Activated T-helper 2 cell treated with anti-CD3 and anti-CD28 coated beads, Interferon-gamma antibody, Interleukin-2, Interleukin-4, amounts not matched to agents 10 μg/mL and 5 μg/mL and 100 μg/mL, durations not matched to agents 14 hours and 24 hours and 36 hours (primary cell): Measurements from ENCODE around the gene DTNB. TPM values are rescaled to one million over a fixed set of nuclear protein-coding genes. Genes with fewer than 3 reads are reported as not detected.
A peak's percentile ranks its signal among the peaks of the same experiment; 100 is the strongest.
"Not testable (repeated sequence)": the region's sequence is repeated elsewhere in the genome, so short reads cannot be mapped to it uniquely, and the experiment has no call there.

Experiments used
- DNase-seq: peaks from one replicate; pipeline ENCODE4 v3.0.0; 2021; ENCODE audit warnings: low spot score
- H3K27ac Mint-ChIP-seq: one replicate; pipeline ENCODE4 v1.8.0; 2021; ENCODE audit warnings: mixed read lengths
- H3K27me3 Mint-ChIP-seq: one replicate; pipeline ENCODE4 v1.8.0; 2021; ENCODE audit warnings: low read depth, mixed read lengths
- H3K36me3 Mint-ChIP-seq: one replicate; pipeline ENCODE4 v1.8.0; 2021; ENCODE audit warnings: low read depth, mixed read lengths
- H3K4me1 Mint-ChIP-seq: one replicate; pipeline ENCODE4 v1.8.0; 2021; ENCODE audit warnings: low read depth, mixed read lengths
- H3K4me3 Mint-ChIP-seq: one replicate; pipeline ENCODE4 v1.8.0; 2021; ENCODE audit warnings: low read depth, mild to moderate bottlenecking, moderate library complexity, mixed read lengths
- H3K9me3 Mint-ChIP-seq: one replicate; pipeline ENCODE4 v1.8.0; 2021; ENCODE audit warnings: mixed read lengths
- intact Hi-C: fragments of 100-400 bp; cut with micrococcal nuclease; formaldehyde crosslinking; loops from one replicate; pipeline ENCODE4 v1.15.1; 2023
- total RNA-seq: library from RNA; stranded (reverse); gene quantifications from 2 replicates; pipeline ENCODE4 v1.2.3, GENCODE V29; 2022

Gene DTNB
- total RNA-seq, 1 donor from 2014 or later = 33.9 TPM

DNA sequence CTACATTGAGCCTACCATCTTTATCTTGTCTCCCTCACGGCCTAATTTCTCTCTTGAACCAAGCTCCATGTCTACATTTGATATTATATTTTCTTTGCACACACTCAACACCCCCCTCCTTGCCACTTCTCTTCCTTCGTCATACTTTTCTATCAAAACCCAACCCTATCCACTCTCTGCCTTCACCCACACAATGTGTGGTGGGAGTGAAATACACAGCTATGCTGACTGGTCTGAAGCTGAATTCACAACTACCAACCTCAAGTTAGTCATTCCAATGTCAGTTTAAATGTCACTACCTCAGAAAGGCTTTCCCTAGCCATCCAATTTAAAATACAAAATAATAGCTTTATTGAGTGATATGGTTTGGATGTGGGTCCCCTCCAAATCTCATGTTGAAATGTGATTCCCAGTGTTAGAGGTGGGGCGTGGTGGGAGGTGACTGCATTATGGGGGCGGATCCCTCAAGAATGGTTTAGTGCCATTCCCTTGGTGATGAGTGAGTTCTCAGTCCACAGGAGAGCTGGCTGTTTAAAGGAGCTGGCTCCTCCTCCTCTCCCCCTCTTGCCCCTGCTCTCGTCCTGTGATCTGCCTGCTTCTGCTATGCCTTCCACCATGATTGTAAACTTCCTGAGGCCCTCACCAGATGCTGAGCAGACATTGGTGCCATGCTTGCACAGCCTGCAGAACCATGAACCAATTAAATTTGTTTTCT is 112.1 kb downstream of the DTNB start:
- H3K27me3 Mint-ChIP-seq = no peaks in the 10 kb centered on the region
- H3K36me3 Mint-ChIP-seq = peaks cover 28% of the 10 kb centered on the region
- peak overlapping the region; percentile 90 for H3K27ac Mint-ChIP-seq
- H3K4me1 Mint-ChIP-seq = peaks cover 57% of the 10 kb centered on the region
- intact Hi-C loops = no loop called here
- DNase-seq = no peak
- peaks cover 12% of the 10 kb centered on the region for H3K9me3 Mint-ChIP-seq
- peak overlapping the region; percentile 31 for H3K4me3 Mint-ChIP-seq

DNA sequence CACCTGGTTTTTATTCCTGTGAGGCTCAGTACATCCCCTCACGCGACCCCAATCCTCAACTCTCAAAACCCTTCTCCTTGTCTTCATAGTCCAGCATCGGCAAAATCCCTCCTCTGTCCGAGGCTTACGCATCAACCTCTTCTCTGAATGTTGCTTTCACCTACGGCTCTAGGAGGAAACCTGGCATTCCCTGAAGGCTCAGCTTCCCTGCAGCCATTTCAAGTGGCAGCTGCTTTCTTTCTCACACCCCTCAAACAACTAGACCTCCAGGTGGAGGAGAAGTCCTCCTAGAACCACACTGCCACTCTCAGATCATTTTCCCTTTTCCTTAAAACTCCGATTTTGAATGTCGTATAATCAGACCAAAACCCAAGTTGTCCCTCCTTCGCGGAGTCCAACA is 114.2 kb downstream of the DTNB start:
- peak overlapping the region; percentile 94 for H3K27ac Mint-ChIP-seq
- H3K36me3 Mint-ChIP-seq = peaks cover 29% of the 10 kb centered on the region
- H3K9me3 Mint-ChIP-seq = peaks cover 12% of the 10 kb centered on the region
- H3K4me1 Mint-ChIP-seq = peaks cover 59% of the 10 kb centered on the region
- intact Hi-C loops = loop anchor here (2.0 kb wide), 3 partner anchors 16 to 244 kb away; no protein-coding TSS in a partner anchor
- H3K4me3 Mint-ChIP-seq = no peak overlapping the region
- H3K27me3 Mint-ChIP-seq = no peaks in the 10 kb centered on the region
- no peak for DNase-seq

- no peaks in the 10 kb centered on the region for H3K27me3 Mint-ChIP-seq
- H3K4me1 Mint-ChIP-seq = peaks cover 59% of the 10 kb centered on the region
- H3K9me3 Mint-ChIP-seq = peaks cover 12% of the 10 kb centered on the region
- intact Hi-C loops = loop anchor here (1.0 to 2.0 kb wide), 7 partner anchors 15 to 243 kb away; no protein-coding TSS in a partner anchor
- peak overlapping the region; percentile 94 for H3K27ac Mint-ChIP-seq
- H3K4me3 Mint-ChIP-seq = peak overlapping the region; percentile 34
- peak; percentile 61 for DNase-seq
- peaks cover 29% of the 10 kb centered on the region for H3K36me3 Mint-ChIP-seq
Measured at GRCh38 chr2:25558262-25558661, 115.1 kb downstream of the DTNB start.

DNA sequence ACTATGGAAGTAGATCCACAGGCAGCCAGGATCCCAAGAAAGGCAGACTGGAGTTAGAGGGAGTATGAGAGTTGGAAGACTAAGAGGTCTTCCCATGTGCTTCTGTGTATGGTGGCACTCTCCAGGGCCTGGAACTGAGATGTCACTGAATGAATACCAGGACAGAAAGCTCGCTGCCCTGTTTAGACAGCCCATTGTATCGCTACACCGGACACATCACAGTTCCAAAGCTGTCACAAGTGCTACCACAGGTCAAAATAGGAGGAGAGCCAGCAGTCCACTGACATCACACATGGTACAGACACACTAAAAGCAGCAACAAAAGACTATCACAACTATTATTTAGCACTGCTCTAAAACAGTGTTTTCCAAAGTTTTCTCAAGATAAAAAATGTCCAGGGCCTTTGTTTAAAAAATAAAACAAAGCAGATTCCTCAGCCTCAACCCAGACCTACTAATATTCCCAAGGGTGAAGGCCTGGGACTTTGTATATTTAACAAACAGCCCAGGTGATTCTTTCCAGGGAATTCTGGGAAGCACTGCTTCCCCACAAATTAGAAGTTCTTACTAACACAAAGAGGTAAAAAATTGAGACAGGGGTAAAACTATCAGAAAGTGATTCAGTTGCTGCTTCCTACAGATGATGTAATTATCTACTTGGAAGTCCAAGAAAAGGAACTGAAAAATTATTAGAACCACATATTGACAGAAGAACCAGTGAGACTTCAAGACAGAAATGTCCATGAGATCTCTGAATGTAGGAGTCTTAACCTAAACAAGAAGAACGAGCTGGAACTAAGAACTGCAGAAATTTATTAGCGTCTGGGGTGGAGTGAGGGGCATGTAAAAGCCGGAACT is 116.0 kb downstream of the DTNB start:
- H3K27me3 Mint-ChIP-seq = no peaks in the 10 kb centered on the region
- H3K4me3 Mint-ChIP-seq = peak overlapping the region; percentile 34
- H3K4me1 Mint-ChIP-seq = peaks cover 60% of the 10 kb centered on the region
- H3K36me3 Mint-ChIP-seq = peaks cover 29% of the 10 kb centered on the region
- peaks cover 12% of the 10 kb centered on the region for H3K9me3 Mint-ChIP-seq
- DNase-seq = no peak
- intact Hi-C loops = loop anchor here (1.0 to 2.0 kb wide), 8 partner anchors 15 to 243 kb away; no protein-coding TSS in a partner anchor
- peak overlapping the region; percentile 94 for H3K27ac Mint-ChIP-seq

GRCh38 chr2:25552318-25552717 is 121.1 kb downstream of the DTNB start:
- Mint-ChIP-seq H3K9me3 (no peaks in the 10 kb centered on the region), H3K27ac (no peak overlapping the region), H3K27me3 (no peaks in the 10 kb centered on the region), H3K4me1 (peaks cover 30% of the 10 kb centered on the region), H3K4me3 (no peak overlapping the region), H3K36me3 (peaks cover 11% of the 10 kb centered on the region)
- no peak for DNase-seq
- intact Hi-C loops = no loop called here

GRCh38 chr2:25551316-25551715 is 122.1 kb downstream of the DTNB start:
- Mint-ChIP-seq H3K36me3 (peaks cover 2% of the 10 kb centered on the region), H3K4me1 (peaks cover 20% of the 10 kb centered on the region), H3K9me3 (no peaks in the 10 kb centered on the region), H3K27me3 (no peaks in the 10 kb centered on the region), H3K27ac (no peak overlapping the region), H3K4me3 (no peak overlapping the region)
- DNase-seq = no peak
- intact Hi-C loops = no loop called here

- H3K9me3 Mint-ChIP-seq, H3K27me3 Mint-ChIP-seq, DNase-seq, H3K36me3 Mint-ChIP-seq, H3K27ac Mint-ChIP-seq, H3K4me3 Mint-ChIP-seq, intact Hi-C loops: not testable (repeated sequence)
- peaks cover 25% of the 10 kb centered on the region for H3K4me1 Mint-ChIP-seq
Measured at GRCh38 chr2:25549571-25549970, 123.8 kb downstream of the DTNB start.

GRCh38 chr2:25548601-25549000 is 124.8 kb downstream of the DTNB start:
- Mint-ChIP-seq H3K4me3 (no peak overlapping the region), H3K4me1 (peaks cover 29% of the 10 kb centered on the region), H3K36me3 (no peaks in the 10 kb centered on the region), H3K27ac (no peak overlapping the region), H3K9me3 (no peaks in the 10 kb centered on the region), H3K27me3 (no peaks in the 10 kb centered on the region)
- DNase-seq = no peak
- intact Hi-C loops = no loop called here

GRCh38 chr2:25546852-25547251 is 126.5 kb downstream of the DTNB start:
- H3K4me1 Mint-ChIP-seq = peaks cover 23% of the 10 kb centered on the region
- intact Hi-C loops = no loop called here
- H3K27me3 Mint-ChIP-seq = no peaks in the 10 kb centered on the region
- H3K36me3 Mint-ChIP-seq = no peaks in the 10 kb centered on the region
- H3K9me3 Mint-ChIP-seq = no peaks in the 10 kb centered on the region
- H3K4me3 Mint-ChIP-seq = no peak overlapping the region
- DNase-seq = no peak
- no peak overlapping the region for H3K27ac Mint-ChIP-seq

DNA sequence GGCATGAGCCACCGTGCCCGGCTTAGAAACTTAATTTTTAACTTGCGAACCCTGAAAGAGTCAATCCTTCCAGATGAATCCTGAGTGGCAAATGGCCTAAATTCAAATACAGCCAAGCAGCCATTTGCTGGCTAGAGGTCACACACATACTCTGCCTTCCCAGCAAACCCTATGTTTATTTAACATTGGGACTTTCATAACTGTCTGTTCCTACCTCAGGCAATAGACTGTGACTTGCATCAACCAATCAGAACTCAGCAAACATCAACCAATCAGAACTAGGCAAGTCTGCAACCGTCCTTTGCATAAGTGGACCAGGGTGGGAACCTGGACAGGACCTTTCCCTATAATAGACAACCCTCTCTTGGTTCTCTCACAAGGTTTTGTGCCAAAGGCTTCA is 127.5 kb downstream of the DTNB start:
- H3K4me3 Mint-ChIP-seq = no peak overlapping the region
- H3K9me3 Mint-ChIP-seq = no peaks in the 10 kb centered on the region
- H3K27ac Mint-ChIP-seq = no peak overlapping the region
- H3K27me3 Mint-ChIP-seq = no peaks in the 10 kb centered on the region
- DNase-seq = no peak
- peaks cover 23% of the 10 kb centered on the region for H3K4me1 Mint-ChIP-seq
- H3K36me3 Mint-ChIP-seq = no peaks in the 10 kb centered on the region
- intact Hi-C loops = no loop called here

DNA sequence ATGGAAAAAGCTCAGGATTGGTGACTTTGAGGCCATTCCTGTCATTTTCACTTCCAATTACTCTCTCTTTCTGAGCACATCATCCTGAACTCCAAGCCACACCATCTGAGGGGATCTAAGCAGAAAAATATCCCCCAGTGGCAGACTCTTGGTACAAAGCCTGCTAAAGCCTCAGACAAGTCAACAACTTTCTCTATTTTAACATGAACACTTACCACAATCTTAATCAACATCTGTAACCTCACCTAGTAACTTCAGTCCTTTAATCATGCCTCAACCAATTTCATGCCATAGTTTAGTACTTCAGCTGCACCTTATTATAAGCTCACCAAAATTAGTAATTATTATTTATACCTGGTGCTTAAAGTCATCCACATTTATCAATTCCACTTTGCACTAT is 128.9 kb downstream of the DTNB start:
- peaks cover 21% of the 10 kb centered on the region for H3K4me1 Mint-ChIP-seq
- no peaks in the 10 kb centered on the region for H3K36me3 Mint-ChIP-seq
- no peaks in the 10 kb centered on the region for H3K27me3 Mint-ChIP-seq
- H3K9me3 Mint-ChIP-seq = no peaks in the 10 kb centered on the region
- DNase-seq = no peak
- intact Hi-C loops = no loop called here
- no peak overlapping the region for H3K4me3 Mint-ChIP-seq
- H3K27ac Mint-ChIP-seq = no peak overlapping the region

GRCh38 chr2:25543939-25544338 is 129.4 kb downstream of the DTNB start:
- H3K4me1 Mint-ChIP-seq = peaks cover 20% of the 10 kb centered on the region
- DNase-seq = no peak
- no peak overlapping the region for H3K27ac Mint-ChIP-seq
- intact Hi-C loops = loop anchor here (2.0 kb wide), 1 partner anchor 15 kb away; no protein-coding TSS in a partner anchor
- H3K9me3 Mint-ChIP-seq = no peaks in the 10 kb centered on the region
- no peaks in the 10 kb centered on the region for H3K36me3 Mint-ChIP-seq
- no peak overlapping the region for H3K4me3 Mint-ChIP-seq
- H3K27me3 Mint-ChIP-seq = no peaks in the 10 kb centered on the region

DNA sequence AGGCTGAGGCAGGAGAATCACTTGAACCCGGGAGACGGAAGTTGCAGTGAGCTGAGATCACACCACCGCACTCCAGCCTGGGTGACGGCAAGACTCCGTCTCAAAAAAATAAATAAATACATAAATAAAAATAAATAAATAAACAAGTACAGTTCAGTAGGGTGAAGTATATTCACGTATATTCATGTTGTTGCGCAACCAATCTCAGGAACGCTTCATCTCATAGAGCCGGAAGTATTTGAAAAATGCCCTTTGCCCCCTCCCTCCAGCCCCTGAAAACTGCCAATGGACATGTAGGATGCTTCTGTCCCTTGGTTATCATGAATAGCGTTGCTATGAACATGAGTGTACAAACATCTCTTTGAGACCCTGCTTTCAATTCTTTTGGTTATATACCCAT is 132.0 kb downstream of the DTNB start:
- H3K9me3 Mint-ChIP-seq = no peaks in the 10 kb centered on the region
- peaks cover 12% of the 10 kb centered on the region for H3K4me1 Mint-ChIP-seq
- no peak for DNase-seq
- H3K4me3 Mint-ChIP-seq = no peak overlapping the region
- H3K27me3 Mint-ChIP-seq = no peaks in the 10 kb centered on the region
- no peaks in the 10 kb centered on the region for H3K36me3 Mint-ChIP-seq
- intact Hi-C loops = no loop called here
- no peak overlapping the region for H3K27ac Mint-ChIP-seq
